ENCODE measurements around the gene WDR45B.

DNA sequence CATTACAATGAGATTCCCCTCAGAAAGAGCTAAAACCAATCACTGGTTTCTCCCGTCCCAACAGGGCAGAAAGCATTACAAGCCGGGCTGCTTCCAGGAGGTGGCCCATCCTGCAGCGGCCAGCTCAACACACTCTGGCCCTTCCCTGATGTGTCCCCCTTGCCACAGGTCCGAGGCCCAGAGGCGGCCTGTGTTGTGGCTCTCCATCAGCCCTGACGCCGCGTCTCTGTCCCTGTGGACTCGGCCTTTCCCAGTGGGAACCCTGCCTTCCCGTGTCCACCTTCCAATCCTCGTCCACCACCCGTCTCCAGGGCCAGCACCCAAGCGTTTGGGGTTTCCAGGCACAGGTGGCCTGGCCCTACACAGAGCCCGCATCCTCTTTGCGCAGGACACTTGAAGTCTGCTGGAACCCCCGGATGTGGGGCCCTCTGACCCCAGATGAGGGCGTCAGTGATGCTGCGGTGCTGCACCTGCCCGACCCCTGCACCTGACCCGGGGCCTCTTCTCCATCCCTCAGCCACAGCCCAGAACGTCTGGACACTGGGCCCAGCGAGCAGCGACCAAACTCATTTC is 29.2 kb upstream of the WDR45B start:
- TF ChIP-seq, protein P1, sequence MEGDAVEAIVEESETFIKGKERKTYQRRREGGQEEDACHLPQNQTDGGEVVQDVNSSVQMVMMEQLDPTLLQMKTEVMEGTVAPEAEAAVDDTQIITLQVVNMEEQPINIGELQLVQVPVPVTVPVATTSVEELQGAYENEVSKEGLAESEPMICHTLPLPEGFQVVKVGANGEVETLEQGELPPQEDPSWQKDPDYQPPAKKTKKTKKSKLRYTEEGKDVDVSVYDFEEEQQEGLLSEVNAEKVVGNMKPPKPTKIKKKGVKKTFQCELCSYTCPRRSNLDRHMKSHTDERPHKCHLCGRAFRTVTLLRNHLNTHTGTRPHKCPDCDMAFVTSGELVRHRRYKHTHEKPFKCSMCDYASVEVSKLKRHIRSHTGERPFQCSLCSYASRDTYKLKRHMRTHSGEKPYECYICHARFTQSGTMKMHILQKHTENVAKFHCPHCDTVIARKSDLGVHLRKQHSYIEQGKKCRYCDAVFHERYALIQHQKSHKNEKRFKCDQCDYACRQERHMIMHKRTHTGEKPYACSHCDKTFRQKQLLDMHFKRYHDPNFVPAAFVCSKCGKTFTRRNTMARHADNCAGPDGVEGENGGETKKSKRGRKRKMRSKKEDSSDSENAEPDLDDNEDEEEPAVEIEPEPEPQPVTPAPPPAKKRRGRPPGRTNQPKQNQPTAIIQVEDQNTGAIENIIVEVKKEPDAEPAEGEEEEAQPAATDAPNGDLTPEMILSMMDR (IDR thresholded peaks at IDR 0.05) = no peak
- TF ChIP-seq POLR2A (IDR thresholded peaks at IDR 0.05) = no peak
